Ascending aorta (tissue), 2 donors: ENCODE data around the gene ERLIN1. TPM values are rescaled to one million over a fixed set of nuclear protein-coding genes. Genes with fewer than 3 reads are reported as not detected.

ENCODE experiments used
- DNase-seq, 2 donors: peaks; one replicate each; pipeline ENCODE4 v3.0.0-alpha.2; 2019; ENCODE audit warnings: low spot score in 2 of 2
- H3K27ac ChIP-seq, 2 donors: fragments of 200-600 bp; sonication (generic); one replicate each; pipeline ENCODE4 v1.5.1; 2016 to 2017; ENCODE audit warnings: mild to moderate bottlenecking in 1 of 2
- H3K27me3 ChIP-seq: fragments of 200-600 bp; sonication (generic); one replicate; pipeline ENCODE4 v1.5.1; 2017
- H3K36me3 ChIP-seq, 2 donors: fragments of 200-600 bp; sonication (generic); one replicate each; pipeline ENCODE4 v1.5.1; 2016
- H3K4me1 ChIP-seq, 2 donors: fragments of 200-600 bp; sonication (generic); one replicate each; pipeline ENCODE4 v1.5.1; 2016 to 2017; ENCODE audit warnings: mild to moderate bottlenecking in 1 of 2
- H3K4me3 ChIP-seq, 2 donors: fragments of 200-600 bp; sonication (generic); one replicate each; pipeline ENCODE4 v1.5.1; 2016 to 2017; ENCODE audit warnings: mild to moderate bottlenecking in 1 of 2
- H3K9me3 ChIP-seq, 2 donors: fragments of 200-600 bp; sonication (generic); one replicate each; pipeline ENCODE4 v1.5.1; 2016
- intact Hi-C: fragments of 100-400 bp; cut with DNase I; formaldehyde crosslinking; loops from one replicate; pipeline ENCODE4 v1.15.1; 2023
- total RNA-seq: library from RNA; depleted of rRNA; stranded (reverse); fragments of >200 nt; gene quantifications from one replicate; pipeline ENCODE4 v1.1.0, GENCODE V29; 2016
- TF ChIP-seq, protein P1 (sequence below), 3 experiments: fragments of 200-600 bp in 2 of 3; fragments of 450-650 bp in 1 of 3; sonication (generic) in 2 of 3; IDR thresholded peaks; one replicate each; pipeline ENCODE4 v1.5.1; 2016 to 2019; ENCODE audit warnings: antibody characterized with exemption in 3 of 3, mild to moderate bottlenecking in 1 of 3, moderate library complexity in 1 of 3

ERLIN1 gene
- total RNA-seq, 1 donor from 2014 or later, result 16.6 TPM

DNA sequence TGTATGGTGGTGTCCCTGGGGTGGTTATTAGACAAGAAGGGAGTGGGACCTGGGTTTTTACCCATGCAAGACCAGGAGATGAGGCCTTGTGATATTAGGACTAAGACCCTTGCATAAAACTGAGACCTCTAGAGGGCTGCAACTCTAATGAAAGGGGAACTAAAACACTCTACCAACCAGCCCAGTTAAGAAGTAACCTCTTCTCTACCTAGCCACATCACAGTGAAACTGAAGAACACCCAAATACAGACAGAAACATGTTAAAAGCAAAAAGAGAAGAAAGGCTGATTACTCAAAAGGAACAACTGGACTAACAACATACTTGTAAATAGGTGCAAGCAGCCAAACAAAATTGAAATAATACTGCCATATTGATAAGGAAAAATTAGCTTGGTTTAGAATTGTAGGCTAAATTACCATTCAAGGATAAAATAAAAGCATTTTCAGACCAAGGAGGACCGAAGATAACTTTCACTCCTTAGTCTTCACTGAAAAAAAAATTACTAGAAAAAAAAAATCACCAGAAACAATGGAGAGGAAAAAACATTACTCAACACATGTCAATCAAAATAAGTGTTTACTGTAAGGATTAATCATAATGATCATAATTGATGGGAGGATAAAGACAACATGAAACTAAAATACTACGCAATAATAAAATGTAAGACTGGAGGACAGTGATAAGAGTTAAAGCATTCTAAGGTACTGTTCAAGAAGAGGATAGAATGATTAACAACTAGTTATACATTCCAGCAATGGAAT lies 27.6 kb downstream of the ERLIN1 start:
- TF ChIP-seq, protein P1, sequence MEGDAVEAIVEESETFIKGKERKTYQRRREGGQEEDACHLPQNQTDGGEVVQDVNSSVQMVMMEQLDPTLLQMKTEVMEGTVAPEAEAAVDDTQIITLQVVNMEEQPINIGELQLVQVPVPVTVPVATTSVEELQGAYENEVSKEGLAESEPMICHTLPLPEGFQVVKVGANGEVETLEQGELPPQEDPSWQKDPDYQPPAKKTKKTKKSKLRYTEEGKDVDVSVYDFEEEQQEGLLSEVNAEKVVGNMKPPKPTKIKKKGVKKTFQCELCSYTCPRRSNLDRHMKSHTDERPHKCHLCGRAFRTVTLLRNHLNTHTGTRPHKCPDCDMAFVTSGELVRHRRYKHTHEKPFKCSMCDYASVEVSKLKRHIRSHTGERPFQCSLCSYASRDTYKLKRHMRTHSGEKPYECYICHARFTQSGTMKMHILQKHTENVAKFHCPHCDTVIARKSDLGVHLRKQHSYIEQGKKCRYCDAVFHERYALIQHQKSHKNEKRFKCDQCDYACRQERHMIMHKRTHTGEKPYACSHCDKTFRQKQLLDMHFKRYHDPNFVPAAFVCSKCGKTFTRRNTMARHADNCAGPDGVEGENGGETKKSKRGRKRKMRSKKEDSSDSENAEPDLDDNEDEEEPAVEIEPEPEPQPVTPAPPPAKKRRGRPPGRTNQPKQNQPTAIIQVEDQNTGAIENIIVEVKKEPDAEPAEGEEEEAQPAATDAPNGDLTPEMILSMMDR (IDR thresholded peaks at IDR 0.05), result no peak
- intact Hi-C loops, result no loop called here
- no peak for DNase-seq
- Histone ChIP-seq H3K9me3 (no peaks in the 10 kb centered on the region), H3K27me3 (no peaks in the 10 kb centered on the region), H3K4me3 (no peak overlapping the region), H3K27ac (no peak overlapping the region), H3K36me3 (peaks cover 28 to 37% of the 10 kb centered on the region in 2 donors), H3K4me1 (no peaks in the 10 kb centered on the region)

DNA sequence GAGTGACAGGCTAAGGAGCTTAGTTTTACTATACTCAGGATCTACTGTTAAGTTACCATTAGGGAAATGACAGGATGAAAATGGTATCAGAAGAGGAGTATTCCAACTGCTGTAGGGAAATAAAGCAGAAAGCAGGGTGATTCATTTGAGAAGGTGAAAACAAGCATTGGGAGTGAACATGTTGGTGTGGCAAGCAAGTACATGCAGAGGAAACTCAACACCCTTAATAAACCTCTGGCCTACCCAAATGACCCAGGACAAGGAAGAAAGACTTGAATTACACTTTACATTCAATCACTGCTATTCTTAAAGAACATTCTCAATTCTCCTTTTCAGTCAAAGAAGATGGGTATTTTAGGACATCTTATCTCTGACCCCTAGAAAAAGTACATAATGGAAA lies 28.7 kb downstream of the ERLIN1 start:
- DNase-seq, result no peak
- H3K27ac ChIP-seq, result no peak overlapping the region
- peaks cover 29 to 47% of the 10 kb centered on the region in 2 donors for H3K36me3 ChIP-seq
- H3K27me3 ChIP-seq, result no peaks in the 10 kb centered on the region
- no peak overlapping the region for H3K4me3 ChIP-seq
- H3K4me1 ChIP-seq, result no peaks in the 10 kb centered on the region
- no peaks in the 10 kb centered on the region for H3K9me3 ChIP-seq
- TF ChIP-seq, protein P1 (IDR thresholded peaks at IDR 0.05), result no peak
- intact Hi-C loops, result no loop called here

DNA sequence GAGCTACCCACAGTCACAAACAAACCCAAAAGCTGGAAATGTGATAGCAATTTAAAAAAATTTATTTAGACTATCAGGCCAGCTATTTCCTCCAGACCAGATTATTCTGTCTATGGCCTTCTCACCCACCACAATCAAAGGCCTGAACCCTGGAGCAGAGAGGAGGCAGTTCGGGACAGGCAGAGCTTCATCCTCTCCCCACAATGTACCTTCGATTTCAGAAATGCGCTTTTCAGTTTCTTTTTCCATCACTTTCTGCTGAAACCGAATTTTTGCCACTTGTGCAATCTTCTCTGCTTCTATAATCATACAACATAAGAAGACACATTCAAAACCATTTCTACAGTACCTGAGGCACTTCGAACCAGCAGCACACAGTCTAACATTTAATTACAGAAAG lies 29.9 kb downstream of the ERLIN1 start:
- no peak overlapping the region for H3K27ac ChIP-seq
- H3K36me3 ChIP-seq, result peaks cover 38 to 60% of the 10 kb centered on the region in 2 donors

DNA sequence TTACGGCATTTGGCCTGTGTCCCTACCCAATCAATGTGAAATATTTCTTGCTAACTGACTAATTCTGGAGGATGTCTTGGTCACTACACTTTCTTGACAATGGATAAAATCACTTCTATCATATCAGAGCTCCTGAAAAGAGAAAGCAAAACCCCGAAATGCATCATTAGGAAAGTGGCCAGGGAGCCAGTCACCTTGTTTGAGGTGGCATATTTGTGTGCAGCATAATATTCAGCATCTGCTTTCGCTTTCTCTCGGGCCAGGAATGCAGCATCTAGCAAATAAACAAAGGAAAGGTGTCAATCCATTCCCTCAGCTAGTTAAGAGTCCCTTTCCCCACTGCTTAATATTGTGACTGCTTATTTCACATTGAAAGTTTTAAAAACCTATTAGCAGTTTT lies 31.2 kb downstream of the ERLIN1 start:
- Histone ChIP-seq H3K4me3 (no peak overlapping the region), H3K9me3 (no peaks in the 10 kb centered on the region), H3K27me3 (no peaks in the 10 kb centered on the region), H3K4me1 (no peaks in the 10 kb centered on the region), H3K27ac (no peak overlapping the region), H3K36me3 (peaks cover 43 to 58% of the 10 kb centered on the region in 2 donors)
- intact Hi-C loops, result no loop called here
- TF ChIP-seq, protein P1 (IDR thresholded peaks at IDR 0.05), result no peak
- DNase-seq, result no peak

More for the DNA sequence above, 29.9 kb downstream of the ERLIN1 start:
- no peak overlapping the region for H3K4me3 ChIP-seq
- no peaks in the 10 kb centered on the region for H3K4me1 ChIP-seq
- H3K9me3 ChIP-seq, result no peaks in the 10 kb centered on the region
- TF ChIP-seq, protein P1 (IDR thresholded peaks at IDR 0.05), result no peak
- H3K27me3 ChIP-seq, result no peaks in the 10 kb centered on the region
- intact Hi-C loops, result no loop called here
- DNase-seq, result no peak

DNA sequence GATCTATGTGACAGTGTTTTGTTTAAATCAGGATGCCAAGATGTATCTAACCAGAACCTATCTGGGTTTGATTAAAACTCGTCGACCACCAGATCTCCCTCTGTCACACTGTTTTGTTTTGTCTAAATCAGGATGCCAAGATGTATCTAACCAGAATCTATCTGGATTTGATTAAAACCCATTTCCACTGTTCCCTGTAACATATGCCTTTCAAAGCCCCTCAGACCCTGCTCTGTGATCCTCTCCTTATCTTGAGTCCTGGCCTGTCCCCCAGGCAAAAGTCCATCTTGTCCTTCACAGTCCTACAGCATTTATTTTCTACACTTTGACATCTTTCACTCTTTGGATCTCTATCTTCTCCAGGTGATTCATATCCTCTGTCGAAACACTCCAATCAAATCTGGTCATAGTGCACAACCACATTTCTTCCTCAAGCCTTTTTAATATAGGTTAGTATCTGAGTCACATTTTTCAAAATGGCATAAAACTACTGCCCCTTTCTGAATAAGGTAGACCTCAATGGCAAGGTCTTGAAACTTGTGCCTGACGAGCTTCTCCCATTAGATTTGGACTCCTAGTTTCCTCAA lies 32.5 kb downstream of the ERLIN1 start:
- intact Hi-C loops, result no loop called here
- Histone ChIP-seq H3K27ac (no peak overlapping the region), H3K27me3 (no peaks in the 10 kb centered on the region), H3K9me3 (no peaks in the 10 kb centered on the region), H3K36me3 (peaks cover 43 to 58% of the 10 kb centered on the region in 2 donors), H3K4me3 (no peak overlapping the region), H3K4me1 (no peaks in the 10 kb centered on the region)
- TF ChIP-seq, protein P1 (IDR thresholded peaks at IDR 0.05), result no peak
- DNase-seq, result no peak
